OCI-LY3 (cell line): ENCODE results near the gene ST3GAL4.

ENCODE experiments used
- H2AFZ ChIP-seq: fragments of 200-600, 300-600 bp; shearing (Covaris generic); 2 replicates; pipeline ENCODE4 v1.6.0; 2014; ENCODE audit warnings: antibody characterized with exemption, low read depth, low read length
- H3K27ac ChIP-seq: fragments of 200-600, 300-600 bp; sonication (generic); 2 replicates; pipeline ENCODE4 v1.5.1; 2014; ENCODE audit warnings: mild to moderate bottlenecking, low read length, moderate library complexity, mixed read lengths
- H3K27me3 ChIP-seq: fragments of 200-600, 300-600 bp; sonication (generic); 2 replicates; pipeline ENCODE4 v1.6.1; 2014; ENCODE audit warnings: low read depth, low read length, mixed read lengths
- H3K36me3 ChIP-seq: fragments of 200-600, 300-600 bp; sonication (generic); replicated peaks from 2 replicates; pipeline ENCODE3; 2014; ENCODE audit warnings: low read depth, low read length, mixed read lengths
- H3K4me1 ChIP-seq: fragments of 300-600, 200-600 bp; sonication (generic); 2 replicates; pipeline ENCODE4 v1.6.1; 2014; ENCODE audit warnings: low read length, mixed read lengths
- H3K4me2 ChIP-seq: fragments of 200-600, 300-600 bp; sonication (generic); 2 replicates; pipeline ENCODE4 v1.6.1; 2014; ENCODE audit warnings: low read length, mixed read lengths
- H3K4me3 ChIP-seq: fragments of 300-600, 200-600 bp; sonication (generic); 2 replicates; pipeline ENCODE4 v1.5.1; 2014; ENCODE audit warnings: antibody characterized with exemption, mild to moderate bottlenecking, low read length, moderate library complexity
- H3K79me2 ChIP-seq: fragments of 300-600, 200-600 bp; shearing (Covaris generic); 2 replicates; pipeline ENCODE4 v1.6.1; 2014; ENCODE audit warnings: mild to moderate bottlenecking, low read length, mixed read lengths
- H3K9ac ChIP-seq: fragments of 300-600, 200-600 bp; shearing (Covaris generic); 2 replicates; pipeline ENCODE4 v1.6.0; 2014; ENCODE audit warnings: mild to moderate bottlenecking, low read length, moderate library complexity
- H3K9me3 ChIP-seq: fragments of 200-600, 300-600 bp; shearing (Covaris generic); 2 replicates; pipeline ENCODE4 v1.6.1; 2014; ENCODE audit warnings: low read length, mixed read lengths; ENCODE audit not compliant: insufficient read depth
- H4K20me1 ChIP-seq: fragments of 200-600, 300-600 bp; sonication (generic); 2 replicates; pipeline ENCODE4 v1.6.1; 2016; ENCODE audit warnings: low read length, mixed read lengths; ENCODE audit not compliant: insufficient read depth
- EZH2phosphoT487 ChIP-seq: fragments of 200-600 bp; shearing (Covaris generic); IDR thresholded peaks from 2 replicates; pipeline ENCODE4 v1.6.1; 2018; ENCODE audit warnings: antibody characterized with exemption, mixed run types, low read depth
- TF ChIP-seq, protein P1 (sequence below): fragments of 200-600, 300-600 bp; sonication (generic); IDR thresholded peaks from 2 replicates; pipeline ENCODE4 v1.5.1; 2014; ENCODE audit warnings: antibody characterized with exemption, low read length, low read depth

Gene ST3GAL4

GRCh38 chr11:126456089-126456488 is 100.6 kb downstream of the ST3GAL4 start:
- no peaks in the 10 kb centered on the region for H4K20me1 ChIP-seq
- H3K9ac ChIP-seq = no peak overlapping the region
- H3K79me2 ChIP-seq = no peaks in the 10 kb centered on the region
- no peak overlapping the region for H3K27ac ChIP-seq
- H3K9me3 ChIP-seq = no peaks in the 10 kb centered on the region
- H3K27me3 ChIP-seq = peaks cover 32% of the 10 kb centered on the region
- H3K4me1 ChIP-seq = peaks cover 4% of the 10 kb centered on the region; the same call in 1 of the 2 replicates
- H3K36me3 ChIP-seq = no peaks in the 10 kb centered on the region
- no peak overlapping the region for H2AFZ ChIP-seq
- no peak overlapping the region for H3K4me3 ChIP-seq
- TF ChIP-seq, protein P1, sequence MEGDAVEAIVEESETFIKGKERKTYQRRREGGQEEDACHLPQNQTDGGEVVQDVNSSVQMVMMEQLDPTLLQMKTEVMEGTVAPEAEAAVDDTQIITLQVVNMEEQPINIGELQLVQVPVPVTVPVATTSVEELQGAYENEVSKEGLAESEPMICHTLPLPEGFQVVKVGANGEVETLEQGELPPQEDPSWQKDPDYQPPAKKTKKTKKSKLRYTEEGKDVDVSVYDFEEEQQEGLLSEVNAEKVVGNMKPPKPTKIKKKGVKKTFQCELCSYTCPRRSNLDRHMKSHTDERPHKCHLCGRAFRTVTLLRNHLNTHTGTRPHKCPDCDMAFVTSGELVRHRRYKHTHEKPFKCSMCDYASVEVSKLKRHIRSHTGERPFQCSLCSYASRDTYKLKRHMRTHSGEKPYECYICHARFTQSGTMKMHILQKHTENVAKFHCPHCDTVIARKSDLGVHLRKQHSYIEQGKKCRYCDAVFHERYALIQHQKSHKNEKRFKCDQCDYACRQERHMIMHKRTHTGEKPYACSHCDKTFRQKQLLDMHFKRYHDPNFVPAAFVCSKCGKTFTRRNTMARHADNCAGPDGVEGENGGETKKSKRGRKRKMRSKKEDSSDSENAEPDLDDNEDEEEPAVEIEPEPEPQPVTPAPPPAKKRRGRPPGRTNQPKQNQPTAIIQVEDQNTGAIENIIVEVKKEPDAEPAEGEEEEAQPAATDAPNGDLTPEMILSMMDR = no peak
- no peak for TF ChIP-seq EZH2phosphoT487
- H3K4me2 ChIP-seq = no peak overlapping the region

DNA sequence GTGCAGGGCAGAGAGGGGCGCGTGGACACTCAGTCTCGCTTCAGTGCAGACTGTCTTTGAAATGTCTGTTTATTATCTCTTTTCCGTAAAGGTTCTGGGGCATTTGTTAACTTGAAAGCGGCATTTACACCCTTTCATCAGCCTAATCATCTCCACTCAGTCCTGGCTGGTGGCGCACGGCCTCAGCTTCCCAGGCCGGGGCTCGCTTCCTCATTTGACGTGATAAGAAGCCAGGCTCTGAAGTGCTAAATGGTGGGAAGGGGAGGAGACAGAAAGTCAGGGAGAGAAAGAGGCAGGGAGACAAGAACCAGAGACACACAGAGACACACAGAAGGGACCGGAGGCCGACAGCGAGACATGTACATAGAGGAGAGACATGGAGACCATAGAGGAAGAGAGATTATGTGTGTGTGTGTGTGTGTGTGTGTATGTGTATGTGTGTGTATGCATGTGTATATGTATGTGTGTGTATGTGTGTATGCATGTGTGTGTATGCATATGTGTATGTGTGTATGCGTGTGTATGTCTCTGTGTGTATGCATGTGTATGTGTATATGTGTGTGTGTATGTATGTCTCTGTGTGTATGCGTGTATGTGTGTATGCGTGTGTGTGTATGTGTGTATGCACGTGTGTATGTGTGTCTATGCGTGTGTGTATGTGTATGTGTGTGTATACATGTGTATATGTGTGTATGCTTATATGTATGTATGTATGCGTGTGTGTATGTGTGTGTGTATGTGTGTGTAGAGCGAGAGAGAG is 101.5 kb downstream of the ST3GAL4 start:
- Histone ChIP-seq H3K4me3 (no peak overlapping the region), H3K27ac (no peak overlapping the region), H3K4me2 (no peak overlapping the region), H3K27me3 (peaks cover 32% of the 10 kb centered on the region), H3K36me3 (no peaks in the 10 kb centered on the region), H2AFZ (no peak overlapping the region), H4K20me1 (no peaks in the 10 kb centered on the region), H3K9ac (no peak overlapping the region), H3K79me2 (no peaks in the 10 kb centered on the region), H3K4me1 (peaks cover 4% of the 10 kb centered on the region; the same call in 1 of the 2 replicates), H3K9me3 (no peaks in the 10 kb centered on the region)
- TF ChIP-seq, protein P1 = no peak
- no peak for TF ChIP-seq EZH2phosphoT487

- Histone ChIP-seq H3K36me3 (no peaks in the 10 kb centered on the region), H3K4me3 (no peak overlapping the region), H4K20me1 (no peaks in the 10 kb centered on the region), H3K4me2 (no peak overlapping the region), H3K79me2 (no peaks in the 10 kb centered on the region), H3K27me3 (peaks cover 32% of the 10 kb centered on the region), H3K9me3 (no peaks in the 10 kb centered on the region), H2AFZ (no peak overlapping the region), H3K27ac (no peak overlapping the region), H3K4me1 (peaks cover 4% of the 10 kb centered on the region; the same call in 1 of the 2 replicates), H3K9ac (no peak overlapping the region)
- TF ChIP-seq, protein P1 = no peak
- no peak for TF ChIP-seq EZH2phosphoT487
Measured at GRCh38 chr11:126457817-126458216, 102.3 kb downstream of the ST3GAL4 start.

- TF ChIP-seq, protein P1 = no peak
- TF ChIP-seq EZH2phosphoT487 = no peak
- Histone ChIP-seq H3K27ac (no peak overlapping the region), H3K9ac (no peak overlapping the region)
Measured at GRCh38 chr11:126459691-126460281, 104.3 kb downstream of the ST3GAL4 start.

More at GRCh38 chr11:126459691-126460281, 104.3 kb downstream of the ST3GAL4 start:
- Histone ChIP-seq H3K4me3 (no peak overlapping the region), H4K20me1 (no peaks in the 10 kb centered on the region), H3K79me2 (no peaks in the 10 kb centered on the region), H3K9me3 (no peaks in the 10 kb centered on the region), H3K4me2 (no peak overlapping the region), H3K4me1 (peaks cover 7% of the 10 kb centered on the region), H2AFZ (no peak overlapping the region), H3K27me3 (peaks cover 35% of the 10 kb centered on the region), H3K36me3 (no peaks in the 10 kb centered on the region)
